ENCODE results near the gene WNT7A. TPM values are rescaled to one million over a fixed set of nuclear protein-coding genes. Genes with fewer than 3 reads are reported as not detected.

Gene WNT7A
- total and polyA plus RNA-seq, 4 donors: not detected

DNA sequence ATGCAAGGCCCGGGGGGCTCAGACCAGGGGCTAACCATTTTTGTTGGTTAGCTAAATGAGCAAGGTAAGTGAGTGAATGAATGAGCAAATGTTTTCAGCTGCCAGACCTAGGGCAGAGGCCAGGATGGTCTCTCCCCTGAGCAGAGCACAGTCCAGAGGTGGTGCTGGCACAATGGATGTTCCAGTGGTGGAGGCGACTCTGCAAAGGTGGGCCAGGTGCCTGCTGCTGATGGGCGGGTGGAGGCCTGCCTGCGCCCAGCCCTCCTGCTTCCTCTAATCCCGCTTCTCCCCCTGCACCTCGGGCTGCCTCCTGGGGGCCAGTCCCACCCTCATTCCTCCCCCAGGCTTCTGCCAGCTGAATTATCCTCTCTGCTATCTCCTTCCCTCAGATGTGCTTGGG lies 112.8 kb downstream of the WNT7A start:
- Histone ChIP-seq H3K9me3 (ENCODE audit: control insufficient read depth in 4 of 4, low read length in 3 of 4) (peaks cover 0 to 2% (median 1%) of the 10 kb centered on the region in 4 donors), H3K9ac (ENCODE audit: low read depth in 1 of 2, low read length in 2 of 2) (no peak overlapping the region), H3K4me1 (ENCODE audit: control insufficient read depth in 4 of 4, insufficient read depth in 4 of 4, low read length in 3 of 4) (no peaks in the 10 kb centered on the region), H3K27me3 (ENCODE audit: control insufficient read depth in 4 of 4, insufficient read depth in 4 of 4, low read length in 3 of 4) (no peaks in the 10 kb centered on the region), H3K4me3 (ENCODE audit: low read depth in 1 of 3, low read length in 3 of 3) (no peak overlapping the region), H3K27ac (ENCODE audit: low read depth in 1 of 2, low read length in 2 of 2) (no peak overlapping the region), H3K36me3 (ENCODE audit: control insufficient read depth in 4 of 4, insufficient read depth in 3 of 4, low read depth in 1 of 4, low read length in 3 of 4) (no peaks in the 10 kb centered on the region)
- no peak for DNase-seq (ENCODE audit: low spot score)
- 80% methylated on average over 6 of the region's 6 CpGs for WGBS
- no peak for TF ChIP-seq RAD21 (IDR thresholded peaks at IDR 0.05)
- no peak for TF ChIP-seq JUND (IDR thresholded peaks at IDR 0.05)
- TF ChIP-seq, protein P1, sequence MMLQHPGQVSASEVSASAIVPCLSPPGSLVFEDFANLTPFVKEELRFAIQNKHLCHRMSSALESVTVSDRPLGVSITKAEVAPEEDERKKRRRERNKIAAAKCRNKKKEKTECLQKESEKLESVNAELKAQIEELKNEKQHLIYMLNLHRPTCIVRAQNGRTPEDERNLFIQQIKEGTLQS (IDR thresholded peaks at IDR 0.05): no peak
- no peak for TF ChIP-seq CTCF (IDR thresholded peaks at IDR 0.05; ENCODE audit: low read depth, low read length, missing input control)
- no peak for TF ChIP-seq SP1 (IDR thresholded peaks at IDR 0.05)
- TF ChIP-seq HNF4A (conservative IDR thresholded peaks at IDR 0.05): no peak
- no peak for TF ChIP-seq FOXA2 (IDR thresholded peaks at IDR 0.05)
- no peak for TF ChIP-seq FOXA1 (IDR thresholded peaks at IDR 0.05)
- no peak for TF ChIP-seq HNF4G (IDR thresholded peaks at IDR 0.05)
- no peak for TF ChIP-seq REST (IDR thresholded peaks at IDR 0.05)
- TF ChIP-seq TAF1 (conservative IDR thresholded peaks at IDR 0.05): no peak
- no peak for TF ChIP-seq NR2F2 (IDR thresholded peaks at IDR 0.05)
- TF ChIP-seq EGR1 (IDR thresholded peaks at IDR 0.05; ENCODE audit: low read depth in 2 of 2): no peak
- TF ChIP-seq, protein P2, sequence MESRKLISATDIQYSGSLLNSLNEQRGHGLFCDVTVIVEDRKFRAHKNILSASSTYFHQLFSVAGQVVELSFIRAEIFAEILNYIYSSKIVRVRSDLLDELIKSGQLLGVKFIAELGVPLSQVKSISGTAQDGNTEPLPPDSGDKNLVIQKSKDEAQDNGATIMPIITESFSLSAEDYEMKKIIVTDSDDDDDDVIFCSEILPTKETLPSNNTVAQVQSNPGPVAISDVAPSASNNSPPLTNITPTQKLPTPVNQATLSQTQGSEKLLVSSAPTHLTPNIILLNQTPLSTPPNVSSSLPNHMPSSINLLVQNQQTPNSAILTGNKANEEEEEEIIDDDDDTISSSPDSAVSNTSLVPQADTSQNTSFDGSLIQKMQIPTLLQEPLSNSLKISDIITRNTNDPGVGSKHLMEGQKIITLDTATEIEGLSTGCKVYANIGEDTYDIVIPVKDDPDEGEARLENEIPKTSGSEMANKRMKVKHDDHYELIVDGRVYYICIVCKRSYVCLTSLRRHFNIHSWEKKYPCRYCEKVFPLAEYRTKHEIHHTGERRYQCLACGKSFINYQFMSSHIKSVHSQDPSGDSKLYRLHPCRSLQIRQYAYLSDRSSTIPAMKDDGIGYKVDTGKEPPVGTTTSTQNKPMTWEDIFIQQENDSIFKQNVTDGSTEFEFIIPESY (IDR thresholded peaks at IDR 0.05): no peak
- no peak for TF ChIP-seq YY1 (IDR thresholded peaks at IDR 0.05)
- no peak for TF ChIP-seq GABPA (IDR thresholded peaks at IDR 0.05 in 1 of 2, conservative IDR thresholded peaks at IDR 0.05 in 1 of 2)
- TF ChIP-seq, protein P3, sequence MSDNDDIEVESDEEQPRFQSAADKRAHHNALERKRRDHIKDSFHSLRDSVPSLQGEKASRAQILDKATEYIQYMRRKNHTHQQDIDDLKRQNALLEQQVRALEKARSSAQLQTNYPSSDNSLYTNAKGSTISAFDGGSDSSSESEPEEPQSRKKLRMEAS (IDR thresholded peaks at IDR 0.05): no peak
- no peak for TF ChIP-seq RXRA (IDR thresholded peaks at IDR 0.05)

Other genes starting within 250 kb of the WNT7A start
- gene CHCHD4, start 244.8 kb upstream of the WNT7A start, total RNA-seq: 1 to 10 TPM; 7.0 to 7.7 TPM
- 10 to 100 TPM; 11.2 to 11.3 TPM for gene CHCHD4, start 244.8 kb upstream of the WNT7A start, polyA plus RNA-seq
- gene TMEM43, start 245.0 kb upstream of the WNT7A start, total RNA-seq: 10 to 100 TPM; 13.3 to 15.1 TPM
- gene TMEM43, start 245.0 kb upstream of the WNT7A start, polyA plus RNA-seq: 10 to 100 TPM in 1 of 2 donors, 1 to 10 TPM in 1; 7.4 to 13.8 TPM

Data from liver (tissue), 9 donors.